Sigmoid colon (tissue), 4 donors: Measurements from ENCODE around the gene PREB.

ENCODE experiments used
- CTCF ChIP-seq, 4 experiments: fragments of 450-650 bp in 3 of 4; fragments of 200-600 bp in 1 of 4; IDR thresholded peaks; one replicate each; pipeline ENCODE4 v1.5.1; 2016 to 2019; ENCODE audit warnings: antibody characterized with exemption in 4 of 4, mild to moderate bottlenecking in 3 of 4, moderate library complexity in 2 of 4
- POLR2A ChIP-seq, 2 donors: fragments of 450-650 bp; IDR thresholded peaks; one replicate each; pipeline ENCODE4 v1.6.1; 2016; ENCODE audit warnings: antibody characterized with exemption in 2 of 2, mild to moderate bottlenecking in 2 of 2, moderate library complexity in 2 of 2
- POLR2AphosphoS5 ChIP-seq, 4 donors: sonication (generic); formaldehyde crosslinking; IDR thresholded peaks; one replicate each; pipeline ENCODE4 v1.6.1; 2017; ENCODE audit warnings: antibody characterized with exemption in 4 of 4

DNA sequence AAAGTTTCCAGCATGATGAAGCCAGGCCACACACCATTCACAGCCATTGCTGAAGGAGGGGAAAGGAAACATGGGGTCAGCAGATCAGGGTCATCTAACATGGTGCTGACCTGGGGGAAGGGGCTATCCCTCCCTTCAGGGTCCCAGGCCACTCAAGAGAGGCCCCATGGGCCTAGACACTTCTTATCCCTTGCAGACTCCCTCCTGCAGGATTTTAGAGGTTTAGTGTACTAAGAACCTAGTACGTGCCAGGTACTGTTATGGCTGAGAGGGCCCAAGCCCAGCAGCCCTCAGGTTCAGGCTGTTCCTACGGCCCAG is 39.0 kb downstream of the PREB start:
- TF ChIP-seq CTCF (IDR thresholded peaks at IDR 0.05) (no peak), POLR2AphosphoS5 (IDR thresholded peaks at IDR 0.05) (no peak), POLR2A (IDR thresholded peaks at IDR 0.05) (no peak)
